AML-193 (cell line): ENCODE data around the gene OGA.

ENCODE experiments used
- DNase-seq, 2 experiments: peaks; one replicate each; lab custom pipeline; 2025; lab: John Stamatoyannopoulos, UW

The OGA gene

DNA sequence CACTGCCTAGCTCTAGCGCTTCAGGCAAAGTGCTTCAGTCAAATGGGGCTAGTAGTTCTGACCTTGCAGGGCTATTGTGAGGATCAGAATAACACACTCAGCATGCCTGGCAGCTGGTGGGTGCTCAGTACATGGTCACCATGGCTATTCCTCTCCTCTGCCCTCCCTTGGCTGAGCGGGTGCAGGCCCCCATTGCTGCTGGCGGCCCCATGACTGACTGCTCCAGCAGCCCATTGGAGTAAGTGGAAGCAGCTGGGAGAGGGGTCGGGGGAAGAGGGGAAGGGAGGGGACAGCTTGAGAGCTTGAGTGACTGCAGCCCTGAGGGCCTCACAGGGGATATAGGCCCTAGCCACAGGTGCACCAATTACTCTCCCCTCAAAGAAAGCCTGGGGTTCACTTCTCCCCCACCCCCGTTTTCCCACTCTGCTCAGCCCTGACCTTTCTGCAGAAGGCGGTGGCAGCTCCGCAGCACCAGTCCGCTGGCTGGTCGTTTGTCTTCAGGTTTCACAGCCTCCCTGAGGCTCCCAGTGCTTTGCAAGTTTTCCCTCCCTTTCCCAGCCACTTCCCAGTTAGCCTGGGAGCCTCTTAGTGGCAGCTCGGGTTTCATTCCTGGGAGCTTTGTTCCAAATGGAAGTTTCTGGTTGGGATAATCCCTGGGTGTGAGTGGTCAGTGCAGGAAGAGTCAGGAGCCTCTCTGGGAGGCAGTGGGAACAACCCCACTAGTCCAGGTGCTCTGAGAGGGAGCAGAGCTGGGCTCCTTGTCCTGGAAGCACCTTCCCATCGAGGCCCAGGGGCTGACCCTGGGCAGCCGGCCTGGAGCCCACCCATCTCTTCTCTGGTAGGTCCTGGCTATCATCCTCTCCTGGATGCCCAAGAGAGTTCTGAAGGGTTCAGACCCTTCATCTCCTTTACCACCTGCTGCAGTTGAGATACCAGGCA, 58.7 kb downstream of the OGA start:
- DNase-seq = no peak

DNA sequence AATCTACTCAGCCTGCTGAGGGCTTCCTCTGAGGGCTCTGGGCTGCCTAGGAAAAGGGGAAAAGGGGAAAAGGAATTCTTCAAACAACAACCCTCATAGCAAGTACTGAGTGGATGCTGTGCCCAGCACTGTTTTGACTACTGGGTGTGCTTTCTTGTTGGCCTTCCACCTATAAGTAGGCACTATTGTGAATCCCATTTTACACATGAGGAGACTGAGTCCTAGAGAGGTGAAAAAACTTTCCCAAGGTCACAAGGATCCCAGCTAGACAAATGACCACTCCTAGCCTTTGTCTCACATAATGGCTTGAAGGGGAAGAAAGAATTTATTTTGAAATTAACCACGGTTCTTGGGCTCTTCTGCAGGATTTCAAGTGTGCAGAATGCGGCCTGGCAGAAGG, 59.4 kb downstream of the OGA start:
- no peak for DNase-seq

DNA sequence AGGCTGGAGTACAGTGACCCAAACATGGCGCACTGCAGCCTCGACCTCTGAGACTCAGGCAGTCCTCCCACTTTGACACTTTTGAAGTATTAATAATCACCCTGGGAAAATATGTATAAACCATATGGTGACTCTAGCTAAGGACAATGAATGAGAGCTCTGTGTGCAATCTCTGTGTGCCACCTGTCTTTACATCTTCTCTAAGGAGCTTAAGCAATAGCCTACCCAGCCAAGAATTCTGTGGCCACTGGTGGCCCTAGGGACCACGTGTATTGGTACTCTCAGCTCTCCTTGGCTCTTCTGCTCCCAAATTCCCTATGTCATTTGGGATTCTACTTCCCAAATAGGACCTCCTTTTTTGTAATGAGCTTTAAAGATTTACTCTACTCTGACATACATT, 66.0 kb downstream of the OGA start:
- no peak for DNase-seq

DNA sequence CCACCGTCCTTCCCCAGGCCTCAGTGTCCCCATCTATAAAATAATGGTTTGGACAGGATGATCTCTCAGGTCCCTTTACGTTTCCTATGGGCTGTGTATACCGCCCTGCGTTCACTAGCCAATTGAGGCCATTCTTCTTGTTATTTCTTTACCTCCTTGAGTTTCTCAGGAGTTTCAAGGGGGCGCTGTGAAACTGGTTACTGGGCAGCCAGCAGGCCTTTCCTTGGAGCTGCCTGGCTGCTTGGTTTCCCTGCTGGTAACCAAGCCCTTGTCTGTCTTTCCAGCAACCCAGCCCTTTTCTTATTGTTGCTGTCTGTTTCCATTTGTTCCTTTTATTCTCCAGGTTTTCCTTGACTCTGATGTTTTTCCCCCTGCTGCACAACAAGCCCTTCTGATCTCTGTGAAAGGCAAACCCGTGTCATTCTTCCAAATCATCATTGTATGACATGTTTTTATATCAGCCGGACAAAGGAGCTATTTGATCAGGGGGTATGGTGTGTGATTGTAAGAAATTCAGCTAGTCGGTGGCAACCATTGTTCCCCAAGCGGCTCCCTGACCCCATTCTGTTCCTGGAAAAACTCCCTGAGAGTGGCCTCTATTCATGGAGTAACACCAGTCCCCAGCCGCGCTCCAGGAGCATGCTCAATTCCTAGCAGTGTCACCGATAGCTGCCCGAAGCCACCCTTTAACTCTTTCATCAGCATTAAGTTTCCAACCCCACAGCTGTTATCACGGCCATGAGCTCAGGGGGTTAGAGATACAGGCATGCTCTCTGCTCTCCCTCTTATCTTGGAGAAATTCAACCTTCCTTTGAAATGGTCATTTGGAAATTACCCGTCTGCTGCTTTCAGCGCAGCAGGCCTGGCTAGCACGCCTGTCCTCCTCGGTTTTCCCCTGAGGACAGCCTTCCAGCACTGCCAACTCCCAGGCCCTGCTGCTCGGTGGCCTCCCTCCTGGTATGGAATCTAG, 68.9 kb downstream of the OGA start:
- DNase-seq = no peak

DNA sequence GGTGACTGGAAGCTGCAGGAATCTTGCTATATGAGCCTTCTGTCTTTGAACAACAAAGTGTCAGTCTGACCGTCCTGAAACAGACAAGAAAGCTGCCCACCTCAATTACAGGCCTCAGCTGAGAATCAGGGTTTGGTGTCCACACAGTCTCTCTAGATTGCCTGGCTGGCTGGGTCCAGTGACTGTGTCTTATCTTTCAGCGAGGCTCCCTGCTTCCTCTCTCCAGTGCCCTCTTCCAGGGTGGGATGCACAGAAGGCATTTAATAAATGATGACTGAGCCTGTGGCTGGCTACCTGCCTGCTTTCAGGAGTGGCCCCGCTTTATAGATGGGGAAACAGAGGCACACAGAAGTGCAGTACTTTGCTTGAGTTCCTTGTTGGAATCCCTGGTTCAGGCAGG, 69.7 kb downstream of the OGA start:
- no peak for DNase-seq

DNA sequence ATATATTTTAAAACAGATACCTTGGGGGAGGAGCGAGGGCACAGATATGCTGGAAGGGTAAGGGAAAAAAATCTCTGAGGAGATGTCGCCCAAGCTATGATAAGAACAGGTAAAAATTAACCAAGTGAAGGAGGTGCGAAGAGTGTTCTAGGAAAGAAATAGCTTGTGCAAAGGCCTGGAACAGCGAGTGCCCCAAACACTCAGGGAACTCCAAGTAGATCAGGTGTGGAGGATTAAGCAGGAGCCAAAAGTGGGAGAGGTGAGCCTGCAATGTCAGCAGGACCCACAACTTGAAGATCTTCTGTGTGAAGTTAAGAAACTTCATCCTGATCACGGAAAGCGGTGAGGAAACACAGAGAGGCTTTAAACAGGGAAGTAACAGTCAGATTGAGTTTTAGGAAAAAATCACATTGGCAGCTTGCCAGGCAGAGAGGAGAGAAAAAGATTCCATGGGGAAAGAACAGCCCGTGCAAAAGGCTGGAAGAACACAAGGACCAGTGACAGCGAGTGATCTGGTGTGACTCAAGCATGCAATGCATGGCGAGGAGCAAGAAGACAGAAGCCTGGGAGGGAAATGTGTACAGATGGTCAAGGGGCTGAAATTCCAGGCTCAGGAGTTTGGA, 73.1 kb downstream of the OGA start:
- no peak for DNase-seq

DNA sequence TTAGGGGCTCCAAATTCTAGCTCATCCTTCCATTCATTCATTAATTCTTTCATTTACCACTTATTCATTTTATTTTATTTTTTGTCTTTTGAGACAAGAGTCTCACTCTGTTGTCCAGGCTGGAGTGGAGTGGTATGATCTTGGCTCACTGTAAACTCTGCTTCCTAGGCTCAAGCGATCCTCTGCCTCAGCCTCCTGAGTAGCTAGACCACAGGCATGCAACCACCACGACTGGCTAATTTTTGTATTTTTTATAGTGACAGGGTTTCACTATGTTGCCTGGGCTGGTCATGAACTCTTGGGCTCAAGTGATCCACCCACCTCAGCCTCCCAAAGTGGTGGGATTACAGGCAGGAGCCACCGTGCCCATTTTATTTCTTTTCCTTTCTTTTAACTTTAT, 74.0 kb downstream of the OGA start:
- no peak for DNase-seq

DNA sequence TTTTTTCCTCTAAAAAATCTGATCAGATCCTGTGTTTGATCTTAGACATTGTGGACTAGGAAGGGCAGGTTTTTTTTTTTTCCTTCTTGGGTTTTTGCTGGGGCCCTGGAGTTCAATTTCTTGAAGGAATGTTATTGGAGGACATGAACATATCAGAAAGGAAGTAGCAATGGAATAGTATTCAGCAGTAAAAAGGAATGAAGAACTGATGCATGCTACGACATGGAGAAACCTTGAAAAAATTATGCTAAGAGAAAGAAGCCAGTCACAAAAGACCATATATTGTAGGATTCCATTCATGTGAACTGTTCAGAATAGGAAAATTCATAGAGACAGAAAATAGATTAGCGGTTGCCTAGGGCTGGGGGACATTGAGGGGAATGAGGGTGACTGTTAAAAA, 76.3 kb downstream of the OGA start:
- DNase-seq = no peak

DNA sequence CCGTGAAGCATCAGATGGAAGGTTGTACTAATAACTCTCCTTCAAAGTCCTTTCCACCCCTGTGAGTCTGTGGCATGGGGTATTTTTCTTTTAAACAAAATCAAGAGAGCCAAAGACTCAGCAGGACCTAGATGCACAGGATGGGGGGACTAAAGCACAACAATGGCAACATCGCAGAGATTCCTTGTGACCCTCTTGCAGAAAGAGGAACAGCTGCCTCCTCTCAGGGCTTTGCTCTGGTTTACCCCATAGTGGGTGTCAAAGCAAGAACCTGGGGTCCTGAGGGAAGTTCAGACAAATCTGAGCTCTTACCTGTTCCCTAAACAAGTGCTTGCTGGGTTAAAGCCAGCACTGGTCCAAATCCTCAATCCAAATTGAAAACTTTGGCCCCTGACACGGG, 81.6 kb downstream of the OGA start:
- no peak for DNase-seq
